ENCODE data around the gene CCR5.

CCR5 gene

DNA sequence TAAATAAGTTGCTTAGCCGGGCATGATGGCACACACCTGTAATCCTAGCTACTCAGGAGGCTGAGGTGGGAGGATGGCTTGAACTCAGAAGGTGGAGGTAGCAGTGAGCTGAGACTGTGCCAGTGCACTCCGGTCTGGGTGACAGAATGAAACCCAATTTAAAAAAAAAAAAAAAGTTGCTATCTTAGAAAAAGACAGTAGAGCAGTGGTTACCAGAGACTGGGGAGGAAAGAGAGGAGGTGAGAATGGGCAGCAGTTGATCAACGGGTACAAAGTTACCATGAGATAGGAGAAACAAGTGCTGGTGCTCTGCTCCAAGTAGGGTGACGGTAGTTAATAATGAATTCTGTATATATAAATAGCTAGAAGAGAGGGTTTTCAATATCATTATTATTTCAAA, 17.7 kb upstream of the CCR5 start:
- TF ChIP-seq, protein P1, sequence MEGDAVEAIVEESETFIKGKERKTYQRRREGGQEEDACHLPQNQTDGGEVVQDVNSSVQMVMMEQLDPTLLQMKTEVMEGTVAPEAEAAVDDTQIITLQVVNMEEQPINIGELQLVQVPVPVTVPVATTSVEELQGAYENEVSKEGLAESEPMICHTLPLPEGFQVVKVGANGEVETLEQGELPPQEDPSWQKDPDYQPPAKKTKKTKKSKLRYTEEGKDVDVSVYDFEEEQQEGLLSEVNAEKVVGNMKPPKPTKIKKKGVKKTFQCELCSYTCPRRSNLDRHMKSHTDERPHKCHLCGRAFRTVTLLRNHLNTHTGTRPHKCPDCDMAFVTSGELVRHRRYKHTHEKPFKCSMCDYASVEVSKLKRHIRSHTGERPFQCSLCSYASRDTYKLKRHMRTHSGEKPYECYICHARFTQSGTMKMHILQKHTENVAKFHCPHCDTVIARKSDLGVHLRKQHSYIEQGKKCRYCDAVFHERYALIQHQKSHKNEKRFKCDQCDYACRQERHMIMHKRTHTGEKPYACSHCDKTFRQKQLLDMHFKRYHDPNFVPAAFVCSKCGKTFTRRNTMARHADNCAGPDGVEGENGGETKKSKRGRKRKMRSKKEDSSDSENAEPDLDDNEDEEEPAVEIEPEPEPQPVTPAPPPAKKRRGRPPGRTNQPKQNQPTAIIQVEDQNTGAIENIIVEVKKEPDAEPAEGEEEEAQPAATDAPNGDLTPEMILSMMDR (conservative IDR thresholded peaks at IDR 0.05; ENCODE audit: low read length) = no peak
- no peak for DNase-seq (ENCODE audit: low read depth)
- no peak overlapping the region for H3K4me3 ChIP-seq (ENCODE audit: low read length)

DNA sequence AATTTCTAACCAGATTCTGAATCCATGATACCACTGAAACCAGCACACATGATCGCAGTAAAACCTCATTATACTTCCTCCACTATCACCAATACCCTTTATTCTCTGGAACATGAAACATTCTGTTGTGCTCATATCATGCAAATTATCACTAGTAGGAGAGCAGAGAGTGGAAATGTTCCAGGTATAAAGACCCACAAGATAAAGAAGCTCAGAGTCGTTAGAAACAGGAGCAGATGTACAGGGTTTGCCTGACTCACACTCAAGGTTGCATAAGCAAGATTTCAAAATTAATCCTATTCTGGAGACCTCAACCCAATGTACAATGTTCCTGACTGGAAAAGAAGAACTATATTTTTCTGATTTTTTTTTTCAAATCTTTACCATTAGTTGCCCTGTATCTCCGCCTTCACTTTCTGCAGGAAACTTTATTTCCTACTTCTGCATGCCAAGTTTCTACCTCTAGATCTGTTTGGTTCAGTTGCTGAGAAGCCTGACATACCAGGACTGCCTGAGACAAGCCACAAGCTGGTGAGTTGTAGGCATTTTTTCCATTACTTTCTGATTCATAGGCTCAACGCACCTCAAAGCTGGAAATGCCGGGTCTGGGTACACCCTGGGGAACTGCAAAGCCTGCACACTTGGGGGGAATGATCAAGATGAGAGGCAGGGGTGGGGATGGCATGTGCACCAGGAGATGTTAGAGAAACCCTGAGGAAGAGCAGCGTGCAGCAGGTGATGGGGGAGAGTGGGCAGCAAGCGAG, 16.9 kb upstream of the CCR5 start, which contains the start of gene CCR2:
TSS of gene CCR2 (plus strand) at position 465 of the 764 bp plus-strand sequence. CDS start 3,417 bp downstream, outside the sequence.
- TF ChIP-seq, protein P1 (conservative IDR thresholded peaks at IDR 0.05; ENCODE audit: low read length) = no peak
- H3K4me3 ChIP-seq (ENCODE audit: low read length) = no peak within 1 kb of the TSS
- DNase-seq (ENCODE audit: low read depth) = no peak

DNA sequence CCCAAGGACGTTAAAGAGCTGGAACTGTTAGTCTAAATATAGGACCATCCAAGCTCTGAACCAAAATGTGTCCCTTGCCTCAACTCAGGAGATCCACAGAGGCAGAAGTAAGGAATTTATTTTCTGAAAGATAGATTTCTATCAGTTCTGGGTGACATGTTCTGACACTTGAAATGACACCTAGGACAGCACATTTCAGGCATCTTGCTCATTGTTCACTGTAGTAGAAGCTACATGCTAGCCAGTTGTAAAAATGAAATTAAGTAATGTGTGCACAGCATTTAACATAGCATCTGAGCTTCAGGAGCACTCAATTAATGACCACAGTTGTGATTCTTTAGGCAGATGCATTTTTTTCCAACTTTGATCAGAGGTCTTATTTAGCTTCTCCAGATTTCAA, 16.3 kb upstream of the CCR5 start:
- DNase-seq (ENCODE audit: low read depth) = no peak
- H3K4me3 ChIP-seq (ENCODE audit: low read length) = no peak overlapping the region
- TF ChIP-seq, protein P1 (conservative IDR thresholded peaks at IDR 0.05; ENCODE audit: low read length) = no peak

GRCh38 chr3:46354984-46355383, 15.8 kb upstream of the CCR5 start:
- no peak for DNase-seq (ENCODE audit: low read depth)
- no peak overlapping the region for H3K4me3 ChIP-seq (ENCODE audit: low read length)
- TF ChIP-seq, protein P1 (conservative IDR thresholded peaks at IDR 0.05; ENCODE audit: low read length) = no peak

DNA sequence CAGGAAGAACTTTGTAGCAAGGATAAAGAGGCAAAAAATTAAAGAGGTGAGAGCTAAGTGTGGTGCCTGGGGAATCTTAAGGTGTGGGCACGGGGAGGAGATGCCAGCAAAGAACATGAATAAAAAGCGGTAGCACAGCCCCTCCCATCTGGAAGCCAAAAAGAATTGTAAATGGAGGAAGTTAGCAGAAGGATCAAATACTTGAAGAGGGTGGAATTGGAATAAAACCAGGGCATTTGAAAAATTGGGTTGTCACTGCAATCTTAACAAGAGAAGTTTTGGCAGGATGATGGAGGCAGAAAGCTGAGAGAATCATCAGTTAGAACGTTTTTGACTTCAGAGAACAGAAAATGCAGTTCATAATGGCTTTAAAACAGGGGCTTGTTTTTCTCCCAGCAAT, 14.5 kb upstream of the CCR5 start:
- no peak for DNase-seq (ENCODE audit: low read depth)
- TF ChIP-seq, protein P1 (conservative IDR thresholded peaks at IDR 0.05; ENCODE audit: low read length) = no peak
- H3K4me3 ChIP-seq (ENCODE audit: low read length) = no peak overlapping the region

- no peak for DNase-seq (ENCODE audit: low read depth)
- TF ChIP-seq, protein P1 (conservative IDR thresholded peaks at IDR 0.05; ENCODE audit: low read length) = no peak
- H3K4me3 ChIP-seq (ENCODE audit: low read length) = no peak overlapping the region
Measured at GRCh38 chr3:46356909-46357308, 13.8 kb upstream of the CCR5 start.

DNA sequence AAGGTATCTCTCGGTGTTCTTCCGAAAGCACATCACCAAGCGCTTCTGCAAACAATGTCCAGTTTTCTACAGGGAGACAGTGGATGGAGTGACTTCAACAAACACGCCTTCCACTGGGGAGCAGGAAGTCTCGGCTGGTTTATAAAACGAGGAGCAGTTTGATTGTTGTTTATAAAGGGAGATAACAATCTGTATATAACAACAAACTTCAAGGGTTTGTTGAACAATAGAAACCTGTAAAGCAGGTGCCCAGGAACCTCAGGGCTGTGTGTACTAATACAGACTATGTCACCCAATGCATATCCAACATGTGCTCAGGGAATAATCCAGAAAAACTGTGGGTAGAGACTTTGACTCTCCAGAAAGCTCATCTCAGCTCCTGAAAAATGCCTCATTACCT, 12.3 kb upstream of the CCR5 start:
- TF ChIP-seq, protein P1 (conservative IDR thresholded peaks at IDR 0.05; ENCODE audit: low read length) = no peak
- DNase-seq (ENCODE audit: low read depth) = no peak
- H3K4me3 ChIP-seq (ENCODE audit: low read length) = no peak overlapping the region
